ENCODE measurements around the gene MED17.
A peak's percentile ranks its signal among the peaks of the same experiment; 100 is the strongest.
"Not testable (repeated sequence)": the region's sequence is repeated elsewhere in the genome, so short reads cannot be mapped to it uniquely, and the experiment has no call there.

Gene MED17

DNA sequence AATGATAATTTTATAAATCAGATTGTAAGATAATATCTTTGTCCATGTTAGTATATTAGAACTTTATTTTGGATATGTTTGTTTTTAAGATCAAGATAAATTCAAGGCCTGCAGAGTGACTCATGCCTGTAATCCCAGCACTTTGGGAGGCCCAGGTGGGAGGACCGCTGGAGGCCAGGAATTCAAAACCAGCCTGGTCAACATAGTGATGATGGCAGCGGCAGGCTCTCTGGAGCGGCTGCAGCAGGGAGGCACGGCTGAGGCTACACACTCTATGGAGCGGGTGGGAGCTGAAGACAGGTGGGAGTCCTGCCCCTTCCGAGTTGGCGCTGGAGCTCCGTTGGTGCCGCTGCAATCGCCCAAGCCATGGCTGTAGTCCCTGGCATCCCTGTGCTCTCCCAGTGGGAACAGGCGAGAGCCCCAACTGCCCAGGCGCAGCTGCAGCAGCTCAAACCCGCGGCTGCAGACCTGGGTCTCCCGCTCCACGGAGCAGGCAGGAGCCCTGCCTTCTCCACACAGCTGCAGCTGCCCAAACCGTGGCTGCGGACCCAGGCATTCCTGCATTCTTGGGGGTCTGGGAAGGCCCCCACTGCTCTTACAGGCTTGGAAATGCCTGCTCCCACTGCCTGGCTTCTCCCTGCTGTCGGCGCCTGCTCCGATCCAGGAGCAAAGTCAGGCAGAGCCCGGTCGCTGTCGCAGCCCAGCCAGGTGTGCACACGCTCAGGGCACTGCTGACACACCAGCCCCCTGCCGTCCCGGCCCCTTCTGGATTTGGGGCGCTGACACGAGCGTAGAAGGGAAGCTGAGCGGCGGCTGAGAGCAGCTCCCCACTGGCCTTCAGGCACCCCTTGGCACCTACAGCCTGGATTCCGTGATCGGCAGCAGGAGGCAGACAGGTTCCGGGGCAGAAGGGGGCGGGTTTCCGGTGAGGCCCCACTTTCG is 25.9 kb upstream of the MED17 start:
- no peak for DNase-seq

- not testable (repeated sequence) for DNase-seq
Observed at GRCh38 chr11:93759123-93759522, 25.0 kb upstream of the MED17 start.

DNA sequence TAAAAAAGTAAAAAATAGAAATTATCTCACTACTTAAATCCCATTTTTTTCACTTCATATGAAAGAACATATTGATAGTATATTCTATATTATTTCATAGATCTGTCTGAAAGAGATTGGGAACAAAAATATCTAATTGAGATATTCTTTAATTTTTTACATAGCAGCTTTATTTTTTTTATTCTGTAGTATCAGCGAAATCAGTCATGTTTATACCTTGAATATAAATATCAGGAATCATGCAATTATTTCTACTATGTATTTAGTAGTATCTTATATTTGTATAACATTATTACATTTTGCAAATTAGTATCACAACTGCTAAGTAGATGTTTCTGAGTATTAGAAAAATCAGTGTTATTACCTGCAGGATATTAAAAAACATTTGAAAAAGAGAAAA is 22.2 kb upstream of the MED17 start:
- no peak for DNase-seq

- no peak for DNase-seq
Observed at GRCh38 chr11:93765551-93765950, 18.5 kb upstream of the MED17 start.

- no peak for DNase-seq
Observed at GRCh38 chr11:93766504-93766903, 17.6 kb upstream of the MED17 start.

DNA sequence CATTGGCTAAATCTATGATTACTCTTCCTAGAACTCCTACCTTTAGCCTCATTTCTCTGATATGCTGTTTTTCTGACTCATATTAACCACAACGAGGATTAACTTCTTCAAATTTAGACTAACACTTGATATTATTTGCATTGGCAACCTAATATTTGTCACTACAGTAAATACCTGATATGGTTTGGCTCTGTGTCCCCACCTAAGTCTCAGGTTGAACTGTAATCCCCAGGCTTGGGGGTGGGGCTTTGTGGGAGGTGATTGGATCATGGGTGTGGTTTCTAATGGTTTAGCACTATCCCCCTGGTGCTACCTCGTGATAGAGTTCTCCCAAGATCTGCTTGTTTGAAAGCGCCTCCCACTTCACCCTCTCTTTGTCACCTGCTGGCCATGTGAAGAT is 17.1 kb upstream of the MED17 start:
- no peak for DNase-seq

DNA sequence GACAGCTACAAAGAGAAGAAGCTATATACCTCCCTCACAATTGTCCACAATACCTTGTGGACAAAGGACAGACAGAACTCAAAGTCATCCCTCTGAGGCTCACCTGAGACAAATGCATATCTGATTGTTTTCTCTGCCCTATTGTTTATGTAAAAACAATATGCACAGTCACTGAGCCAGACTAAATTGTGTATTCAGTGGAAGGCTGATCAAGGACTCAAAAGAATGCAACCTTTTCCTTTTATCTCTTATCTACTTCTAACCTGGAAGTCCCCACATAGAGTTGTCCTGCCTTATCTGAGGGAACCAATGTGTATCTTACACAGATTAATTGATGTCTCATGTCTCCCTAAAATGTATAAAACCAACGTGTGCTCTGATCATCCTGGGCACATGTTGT is 13.9 kb upstream of the MED17 start:
- no peak for DNase-seq

- no peak for DNase-seq
Observed at GRCh38 chr11:93772123-93772522, 12.0 kb upstream of the MED17 start.

- DNase-seq = no peak
Observed at GRCh38 chr11:93773045-93773477, 11.0 kb upstream of the MED17 start.

GRCh38 chr11:93773601-93774200 is 10.4 kb upstream of the MED17 start:
- no peak for DNase-seq

GRCh38 chr11:93774560-93774959 is 9.5 kb upstream of the MED17 start:
- peak; percentile 22 for DNase-seq

GRCh38 chr11:93775289-93775688 is 8.8 kb upstream of the MED17 start:
- peak; percentile 56 for DNase-seq

GRCh38 chr11:93783362-93783761 is 720 bp upstream of the MED17 start:
- DNase-seq = no peak

DNA sequence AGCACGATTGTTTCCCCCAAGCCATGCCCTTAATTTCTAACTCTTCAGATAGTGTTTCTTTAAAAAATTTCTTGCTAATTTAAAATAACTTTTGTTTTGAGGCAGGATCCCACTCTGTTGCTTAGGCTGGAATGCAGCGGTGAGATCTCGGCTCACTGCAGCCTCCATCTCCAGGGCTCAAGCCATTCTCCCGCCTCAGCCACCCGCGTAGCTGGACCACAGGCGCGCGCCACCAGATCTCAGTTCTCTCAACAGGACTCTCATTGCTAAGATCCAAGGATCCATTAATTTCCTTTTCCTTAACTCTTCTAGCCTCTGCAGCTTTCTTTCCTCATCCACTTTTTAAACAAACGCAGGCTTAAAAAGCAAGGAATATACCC is 327 bp upstream of the MED17 start:
- no peak for DNase-seq

DNA sequence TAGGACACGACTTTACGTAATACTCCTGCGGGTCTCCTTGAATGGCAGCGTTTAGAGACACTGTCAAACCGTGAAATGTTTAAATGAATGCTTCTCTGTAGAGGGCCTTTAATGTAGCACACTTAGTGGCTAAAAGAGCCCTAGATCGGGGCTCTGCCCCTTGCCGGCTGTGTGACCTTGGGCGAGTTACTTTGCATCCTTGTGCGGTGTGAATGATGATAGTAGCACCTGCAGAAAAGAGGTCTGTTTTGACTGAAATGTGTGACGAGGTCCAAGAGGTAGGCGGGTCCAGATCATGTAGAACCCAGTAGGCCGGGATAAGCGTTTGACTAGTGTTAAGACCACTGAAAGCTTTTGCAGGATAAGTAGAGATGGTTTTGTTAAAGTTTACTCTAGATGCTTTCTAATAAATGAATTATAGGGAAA is 866 bp downstream of the MED17 start:
- no peak for DNase-seq

DNA sequence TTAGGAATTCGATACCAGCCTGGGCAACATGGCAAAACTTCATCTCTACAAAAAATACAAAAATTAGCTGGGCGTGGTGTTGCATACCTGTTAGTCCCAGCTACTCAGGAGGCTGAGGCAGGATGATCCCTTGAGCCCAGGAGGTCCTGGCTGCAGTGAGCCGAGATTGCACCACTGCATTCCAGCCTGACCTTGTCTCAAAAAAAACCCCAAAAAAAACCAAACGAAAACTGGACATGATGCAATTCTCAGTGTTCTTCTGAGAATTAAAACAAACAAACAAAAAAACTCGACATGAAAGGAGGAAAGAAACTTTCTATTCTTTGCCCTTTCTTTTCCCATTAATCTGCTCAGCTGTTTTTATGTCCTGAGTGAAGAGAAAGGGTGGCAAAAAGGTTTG is 7.4 kb downstream of the MED17 start:
- DNase-seq = no peak

DNA sequence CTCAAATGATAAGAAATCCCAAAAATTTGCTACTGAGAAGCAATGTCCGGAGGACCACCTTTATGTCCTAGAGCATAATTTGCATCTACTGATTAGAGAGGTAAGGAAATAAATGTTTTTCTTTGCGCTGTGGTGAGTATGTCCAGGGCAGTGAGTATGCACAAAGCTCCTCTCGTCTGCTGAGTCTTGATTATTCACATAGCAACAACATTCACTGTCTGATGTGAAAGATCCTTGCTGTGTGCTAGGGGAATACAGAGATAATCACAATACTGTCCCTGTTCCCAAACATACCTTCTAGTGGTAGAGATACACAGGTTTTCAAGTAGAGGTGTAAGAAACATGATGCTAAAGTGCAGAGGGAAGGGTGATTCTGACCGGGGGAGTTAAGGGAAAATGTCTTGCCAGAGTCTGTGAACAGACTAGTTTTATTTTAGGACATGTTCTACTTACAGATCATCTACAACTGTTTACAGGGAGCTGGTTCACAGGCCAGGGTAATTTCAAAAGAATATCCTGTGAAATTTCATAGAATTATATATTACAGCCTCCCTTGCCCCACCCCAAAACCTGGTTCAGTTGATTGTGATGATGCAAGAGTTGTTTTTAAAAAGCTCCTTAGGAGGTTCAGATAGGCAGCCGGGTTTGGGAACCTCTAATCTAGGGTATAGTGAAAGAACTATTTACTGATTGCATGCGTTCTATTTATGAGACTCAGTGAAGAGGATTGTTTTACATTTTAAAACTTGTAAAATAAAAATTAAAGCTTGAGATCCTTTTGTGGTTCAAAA is 12.6 kb downstream of the MED17 start:
- DNase-seq = peak; percentile 18

DNA sequence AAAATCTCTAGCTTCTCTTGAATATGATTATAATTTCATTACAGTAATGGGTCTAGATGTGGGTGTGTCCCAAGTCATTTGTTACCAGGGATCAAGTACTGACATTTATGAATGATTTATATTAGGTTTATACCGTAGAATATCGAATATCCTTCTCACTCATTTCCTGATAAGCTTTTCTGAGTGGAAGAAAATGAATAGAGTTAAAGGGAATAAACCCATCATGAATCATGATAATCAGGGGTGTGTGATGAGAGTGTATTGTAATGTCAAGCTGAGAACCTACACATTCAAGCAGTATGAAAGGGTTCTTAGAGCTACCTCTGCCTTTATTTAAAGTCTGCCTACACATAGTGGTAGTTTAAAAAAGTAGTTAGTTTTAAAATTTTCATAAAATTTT is 17.3 kb downstream of the MED17 start:
- DNase-seq = no peak

- DNase-seq = no peak
Observed at GRCh38 chr11:93804879-93805278, 20.8 kb downstream of the MED17 start.

DNA sequence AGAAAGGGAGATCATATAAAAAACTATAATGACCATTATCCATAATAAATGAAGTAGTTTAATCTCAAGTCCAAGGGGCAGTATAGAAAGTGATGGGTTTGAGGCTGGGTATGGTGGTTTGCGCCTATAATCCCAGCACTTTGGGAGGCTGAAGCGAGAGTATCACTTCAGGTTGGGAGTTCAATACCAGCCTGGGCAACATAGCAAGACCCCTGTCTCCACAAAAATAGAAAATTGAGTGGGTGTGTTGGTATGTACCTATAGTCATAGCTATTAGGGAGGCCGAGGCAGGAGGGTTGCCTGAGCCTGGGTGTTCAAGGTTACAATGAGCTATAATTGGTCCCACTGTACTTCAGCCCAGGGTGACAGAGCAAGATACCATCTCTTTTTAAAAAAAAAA is 23.9 kb downstream of the MED17 start:
- DNase-seq = no peak

GRCh38 chr11:93813974-93814373 is 29.9 kb downstream of the MED17 start:
- DNase-seq = no peak

DNA sequence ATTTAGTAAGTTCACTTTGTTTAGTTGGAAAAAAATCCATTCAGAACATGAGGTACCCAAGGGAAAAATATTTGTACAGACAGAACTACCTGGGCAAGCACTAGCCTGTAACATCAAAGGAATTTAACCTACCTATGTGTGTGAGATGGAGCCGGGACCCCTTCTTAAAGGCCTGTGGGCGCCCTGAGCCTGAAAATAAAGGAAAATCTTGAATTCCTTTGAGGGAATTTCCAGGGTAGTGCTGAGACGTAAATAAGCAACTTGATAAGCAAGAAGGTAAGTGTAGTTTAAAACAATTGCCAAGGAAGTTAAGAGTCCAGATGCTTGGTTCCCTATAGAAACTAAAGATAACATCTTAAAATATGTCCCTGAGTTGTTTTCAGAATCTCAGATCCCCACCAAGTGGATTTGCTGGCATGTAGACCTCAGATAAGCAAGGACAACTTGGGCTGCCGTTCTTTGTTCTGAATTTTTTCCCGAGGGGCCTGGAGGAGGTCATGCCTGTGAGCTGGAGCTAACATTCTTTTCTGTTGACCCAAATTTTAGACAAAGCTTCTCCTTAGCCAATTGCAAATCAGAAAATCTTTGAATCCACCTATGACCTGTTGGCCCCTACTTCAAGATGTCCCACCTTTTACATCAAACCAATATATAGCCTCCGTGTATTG is 31.0 kb downstream of the MED17 start:
- DNase-seq = no peak

All from OCI-M1 (cell line).